Measurements from ENCODE around the gene SNX30.

SNX30 gene

DNA sequence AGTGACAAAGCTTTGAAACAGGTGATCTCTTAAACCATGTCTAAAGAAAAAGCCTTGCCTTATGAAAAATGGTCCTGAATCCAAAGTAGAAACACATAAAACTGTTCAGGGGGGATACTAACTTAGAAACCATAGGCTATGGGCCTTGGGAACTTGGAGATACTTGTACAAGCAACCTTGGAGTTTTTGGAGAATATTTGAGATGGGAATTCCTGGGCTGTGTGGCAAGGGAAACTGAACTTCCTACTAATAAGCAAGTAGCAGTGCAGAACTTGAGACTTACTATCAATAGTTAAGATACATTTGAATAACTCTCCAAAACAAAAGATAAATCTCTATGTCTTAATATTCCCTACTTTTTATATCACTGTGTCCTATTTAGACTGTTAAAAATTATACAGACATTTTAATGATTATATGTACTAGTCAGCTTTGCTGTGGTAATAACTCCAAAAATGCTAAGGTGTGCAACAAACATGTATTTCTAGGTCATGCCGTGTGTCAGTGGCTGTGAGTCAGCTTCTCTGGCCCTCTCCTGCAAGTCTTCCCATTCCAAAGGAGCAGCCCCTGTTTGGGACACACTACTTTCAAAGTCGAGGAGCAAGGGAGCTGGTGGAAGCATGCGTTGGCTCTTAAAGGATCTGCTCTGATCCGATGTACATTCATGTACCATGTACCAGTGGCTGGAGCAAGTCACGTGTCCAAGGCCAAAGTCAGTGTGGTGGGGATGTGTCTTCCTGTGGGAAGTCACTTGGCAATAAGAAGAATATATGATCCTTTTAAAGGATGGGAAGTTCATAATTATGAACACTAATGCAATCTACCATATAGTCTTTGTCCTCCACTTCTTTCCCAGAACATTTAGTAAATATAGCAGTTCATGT, 39.6 kb downstream of the SNX30 start:
- no peak overlapping the region for H3K27ac ChIP-seq (ENCODE audit: low read depth, low read length)

DNA sequence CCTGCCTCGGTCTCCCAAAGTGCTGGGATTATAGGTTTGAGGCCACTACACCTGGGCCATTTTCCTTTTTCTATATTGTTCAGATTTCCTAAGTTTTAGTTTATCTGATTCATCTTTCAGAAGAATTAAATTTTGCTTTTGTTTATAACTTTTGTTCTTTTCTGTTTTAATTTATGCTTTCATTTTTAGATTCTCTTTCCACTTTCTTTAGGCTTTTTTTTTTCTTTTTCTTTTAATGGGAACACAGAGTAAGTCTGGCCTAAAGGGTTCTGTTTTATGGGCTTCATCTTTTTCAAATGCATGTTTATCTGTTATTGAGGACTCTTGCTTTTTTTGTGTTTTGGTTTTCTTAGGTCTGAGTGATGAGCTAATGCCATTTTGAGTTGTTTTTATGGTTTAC, 42.1 kb downstream of the SNX30 start:
- no peak overlapping the region for H3K4me3 ChIP-seq (ENCODE audit: low read depth in 1 of 5, low read length in 5 of 5)
- no peak overlapping the region for H3K27ac ChIP-seq (ENCODE audit: low read depth, low read length)
- no peaks in the 10 kb centered on the region for H3K27me3 ChIP-seq (ENCODE audit: control insufficient read depth in 5 of 5, insufficient read depth in 4 of 5, low read length in 5 of 5)
- H3K9ac ChIP-seq (ENCODE audit: low read length in 5 of 5), result no peak overlapping the region
- no peaks in the 10 kb centered on the region for H3K9me3 ChIP-seq (ENCODE audit: control insufficient read depth in 5 of 5, low read length in 5 of 5)
- no peaks in the 10 kb centered on the region for H3K36me3 ChIP-seq (ENCODE audit: control insufficient read depth in 5 of 5, insufficient read depth in 5 of 5, low read length in 5 of 5)
- peaks cover 0 to 11% (median 6%) of the 10 kb centered on the region in 5 donors for H3K4me1 ChIP-seq (ENCODE audit: control insufficient read depth in 5 of 5, insufficient read depth in 5 of 5, low read length in 5 of 5)

More for the DNA sequence above, 39.6 kb downstream of the SNX30 start:
- Histone ChIP-seq H3K9ac (ENCODE audit: low read length in 5 of 5) (no peak overlapping the region), H3K36me3 (ENCODE audit: control insufficient read depth in 5 of 5, insufficient read depth in 5 of 5, low read length in 5 of 5) (no peaks in the 10 kb centered on the region), H3K4me3 (ENCODE audit: low read depth in 1 of 5, low read length in 5 of 5) (no peak overlapping the region), H3K4me1 (ENCODE audit: control insufficient read depth in 5 of 5, insufficient read depth in 5 of 5, low read length in 5 of 5) (peaks cover 0 to 11% (median 6%) of the 10 kb centered on the region in 5 donors), H3K27me3 (ENCODE audit: control insufficient read depth in 5 of 5, insufficient read depth in 4 of 5, low read length in 5 of 5) (no peaks in the 10 kb centered on the region), H3K9me3 (ENCODE audit: control insufficient read depth in 5 of 5, low read length in 5 of 5) (no peaks in the 10 kb centered on the region)

DNA sequence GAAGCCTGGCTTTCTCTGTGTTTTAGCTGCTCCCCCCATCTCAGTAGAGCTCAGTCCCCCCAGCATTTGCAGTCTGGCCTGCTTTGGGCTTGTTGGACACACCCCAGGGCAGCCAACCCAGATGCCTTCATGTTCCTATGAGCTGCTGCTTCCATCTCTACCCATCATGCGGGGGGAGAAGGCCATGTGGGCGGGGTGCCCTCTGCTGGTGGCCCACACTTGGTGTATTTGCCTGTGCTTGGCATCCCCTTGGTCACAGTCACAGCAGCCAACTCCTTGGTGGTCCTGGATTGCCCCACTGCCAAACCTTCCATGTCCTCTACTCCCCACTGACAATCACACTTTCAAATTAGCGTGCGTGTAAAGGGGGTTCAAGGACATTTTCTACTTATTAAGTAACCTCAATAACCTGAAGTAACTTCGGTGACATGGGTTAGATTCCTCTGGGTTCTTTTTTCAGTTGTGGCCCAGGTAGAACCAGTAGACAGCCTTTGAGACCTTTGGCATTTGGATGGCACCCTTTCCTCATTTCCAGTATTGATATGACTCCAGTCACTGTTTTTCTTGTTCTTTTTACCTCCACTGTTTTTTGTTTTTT, 42.8 kb downstream of the SNX30 start:
- Histone ChIP-seq H3K9me3 (ENCODE audit: control insufficient read depth in 5 of 5, low read length in 5 of 5) (no peaks in the 10 kb centered on the region), H3K9ac (ENCODE audit: low read length in 5 of 5) (no peak overlapping the region), H3K4me3 (ENCODE audit: low read depth in 1 of 5, low read length in 5 of 5) (no peak overlapping the region), H3K4me1 (ENCODE audit: control insufficient read depth in 5 of 5, insufficient read depth in 5 of 5, low read length in 5 of 5) (peaks cover 0 to 11% (median 6%) of the 10 kb centered on the region in 5 donors), H3K27ac (ENCODE audit: low read depth, low read length) (no peak overlapping the region), H3K36me3 (ENCODE audit: control insufficient read depth in 5 of 5, insufficient read depth in 5 of 5, low read length in 5 of 5) (no peaks in the 10 kb centered on the region), H3K27me3 (ENCODE audit: control insufficient read depth in 5 of 5, insufficient read depth in 4 of 5, low read length in 5 of 5) (no peaks in the 10 kb centered on the region)

DNA sequence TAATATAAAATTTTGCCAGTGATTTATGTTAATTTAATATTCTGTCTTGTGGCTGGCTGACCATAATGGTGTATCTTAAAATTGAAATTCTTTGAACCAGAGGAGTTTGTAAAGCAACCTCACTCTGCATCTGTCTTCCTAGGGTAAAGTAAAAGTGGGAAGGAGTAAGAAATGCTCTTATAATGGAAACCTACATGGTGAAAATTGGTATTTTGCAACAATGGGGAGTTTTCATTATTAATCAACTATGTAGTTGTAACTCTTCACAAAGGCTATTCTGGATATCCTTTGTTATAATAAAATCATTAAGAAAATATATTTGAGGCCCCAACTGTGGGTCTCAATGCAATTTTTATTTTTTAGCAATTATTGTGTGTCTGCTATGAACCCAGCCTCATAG, 44.2 kb downstream of the SNX30 start:
- H3K4me3 ChIP-seq (ENCODE audit: low read depth in 1 of 5, low read length in 5 of 5), result no peak overlapping the region
- no peak overlapping the region for H3K27ac ChIP-seq (ENCODE audit: low read depth, low read length)
- no peak overlapping the region for H3K9ac ChIP-seq (ENCODE audit: low read length in 5 of 5)
- no peaks in the 10 kb centered on the region for H3K9me3 ChIP-seq (ENCODE audit: control insufficient read depth in 5 of 5, low read length in 5 of 5)
- H3K4me1 ChIP-seq (ENCODE audit: control insufficient read depth in 5 of 5, insufficient read depth in 5 of 5, low read length in 5 of 5), result peaks cover 0 to 2% (median 0%) of the 10 kb centered on the region in 5 donors
- H3K36me3 ChIP-seq (ENCODE audit: control insufficient read depth in 5 of 5, insufficient read depth in 5 of 5, low read length in 5 of 5), result no peaks in the 10 kb centered on the region
- no peaks in the 10 kb centered on the region for H3K27me3 ChIP-seq (ENCODE audit: control insufficient read depth in 5 of 5, insufficient read depth in 4 of 5, low read length in 5 of 5)

DNA sequence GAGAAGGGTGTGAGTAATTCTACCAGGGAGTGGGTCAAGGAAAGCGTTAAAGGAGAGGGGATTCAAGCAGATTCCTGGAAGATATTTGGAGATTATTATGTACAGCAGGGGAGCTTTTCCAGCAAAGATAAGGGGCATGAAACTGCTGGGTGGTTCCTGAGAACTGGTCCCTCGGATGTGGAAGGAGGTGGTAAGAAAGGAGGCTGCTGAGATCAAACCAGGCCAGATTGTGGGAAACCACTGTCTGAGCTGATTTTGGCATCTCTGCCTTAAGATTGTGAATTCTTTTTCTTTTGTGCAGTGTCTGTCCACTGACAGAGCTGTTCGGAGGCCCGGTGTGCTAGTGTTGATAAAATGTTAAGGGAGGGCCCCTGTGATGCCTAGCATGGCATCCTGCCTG, 45.4 kb downstream of the SNX30 start:
- Histone ChIP-seq H3K4me1 (ENCODE audit: control insufficient read depth in 5 of 5, insufficient read depth in 5 of 5, low read length in 5 of 5) (no peaks in the 10 kb centered on the region), H3K9me3 (ENCODE audit: control insufficient read depth in 5 of 5, low read length in 5 of 5) (no peaks in the 10 kb centered on the region), H3K27me3 (ENCODE audit: control insufficient read depth in 5 of 5, insufficient read depth in 4 of 5, low read length in 5 of 5) (no peaks in the 10 kb centered on the region), H3K9ac (ENCODE audit: low read length in 5 of 5) (no peak overlapping the region), H3K36me3 (ENCODE audit: control insufficient read depth in 5 of 5, insufficient read depth in 5 of 5, low read length in 5 of 5) (no peaks in the 10 kb centered on the region), H3K27ac (ENCODE audit: low read depth, low read length) (no peak overlapping the region), H3K4me3 (ENCODE audit: low read depth in 1 of 5, low read length in 5 of 5) (no peak overlapping the region)

DNA sequence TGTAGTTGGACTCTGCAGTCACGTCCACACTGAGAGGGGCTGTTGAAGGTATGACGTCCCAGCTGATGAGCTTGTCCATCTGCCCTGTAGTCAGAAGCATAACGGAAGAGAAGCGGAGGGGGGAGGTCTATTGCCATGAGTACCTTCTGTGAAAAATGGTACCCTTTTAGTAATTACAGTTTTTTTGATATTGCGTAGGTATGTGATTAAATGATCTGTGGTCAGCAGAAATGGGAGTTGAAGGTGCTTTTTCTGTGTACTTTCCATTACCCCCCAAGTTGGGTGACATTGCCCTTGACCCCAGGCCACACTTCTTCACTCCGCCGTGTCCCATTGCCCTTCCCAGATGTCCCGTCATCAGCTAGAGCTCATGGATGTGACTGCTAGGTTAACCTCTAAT, 45.9 kb downstream of the SNX30 start:
- no peaks in the 10 kb centered on the region for H3K36me3 ChIP-seq (ENCODE audit: control insufficient read depth in 5 of 5, insufficient read depth in 5 of 5, low read length in 5 of 5)
- H3K9me3 ChIP-seq (ENCODE audit: control insufficient read depth in 5 of 5, low read length in 5 of 5), result no peaks in the 10 kb centered on the region
- H3K27ac ChIP-seq (ENCODE audit: low read depth, low read length), result no peak overlapping the region
- no peak overlapping the region for H3K9ac ChIP-seq (ENCODE audit: low read length in 5 of 5)
- H3K4me1 ChIP-seq (ENCODE audit: control insufficient read depth in 5 of 5, insufficient read depth in 5 of 5, low read length in 5 of 5), result no peaks in the 10 kb centered on the region
- H3K27me3 ChIP-seq (ENCODE audit: control insufficient read depth in 5 of 5, insufficient read depth in 4 of 5, low read length in 5 of 5), result no peaks in the 10 kb centered on the region
- no peak overlapping the region for H3K4me3 ChIP-seq (ENCODE audit: low read depth in 1 of 5, low read length in 5 of 5)

DNA sequence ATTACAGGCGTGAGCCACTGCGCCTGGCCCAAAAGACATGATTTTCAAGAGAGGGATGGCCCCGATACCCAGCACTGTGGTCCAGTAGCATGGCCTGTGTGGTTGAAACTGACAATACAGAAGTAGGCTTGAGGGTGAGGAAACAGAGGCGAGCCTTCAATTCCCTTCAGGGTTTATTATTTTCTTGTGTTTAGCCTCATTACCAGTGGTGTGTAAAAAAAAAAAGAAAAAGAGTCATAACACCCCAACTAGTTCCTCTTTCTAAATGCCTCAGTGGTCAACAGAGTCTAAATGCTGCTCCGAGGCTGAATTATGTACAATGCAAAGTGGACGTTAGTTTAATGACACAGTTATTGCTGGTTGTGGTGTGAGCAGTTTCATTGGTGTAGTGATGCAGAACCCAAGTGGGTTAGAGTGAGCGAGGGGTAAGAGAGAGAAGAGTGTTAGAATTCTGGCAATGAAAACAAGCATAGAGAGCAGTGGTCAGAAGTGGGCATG, 58.8 kb downstream of the SNX30 start:
- H3K9me3 ChIP-seq (ENCODE audit: control insufficient read depth in 5 of 5, low read length in 5 of 5), result no peaks in the 10 kb centered on the region
- H3K27ac ChIP-seq (ENCODE audit: low read depth, low read length), result no peak overlapping the region
- peaks cover 0 to 12% (median 10%) of the 10 kb centered on the region in 5 donors for H3K4me1 ChIP-seq (ENCODE audit: control insufficient read depth in 5 of 5, insufficient read depth in 5 of 5, low read length in 5 of 5)
- H3K36me3 ChIP-seq (ENCODE audit: control insufficient read depth in 5 of 5, insufficient read depth in 5 of 5, low read length in 5 of 5), result peaks cover 0 to 4% (median 2%) of the 10 kb centered on the region in 5 donors
- H3K9ac ChIP-seq (ENCODE audit: low read length in 5 of 5), result no peak overlapping the region
- no peak overlapping the region for H3K4me3 ChIP-seq (ENCODE audit: low read depth in 1 of 5, low read length in 5 of 5)
- no peaks in the 10 kb centered on the region for H3K27me3 ChIP-seq (ENCODE audit: control insufficient read depth in 5 of 5, insufficient read depth in 4 of 5, low read length in 5 of 5)

DNA sequence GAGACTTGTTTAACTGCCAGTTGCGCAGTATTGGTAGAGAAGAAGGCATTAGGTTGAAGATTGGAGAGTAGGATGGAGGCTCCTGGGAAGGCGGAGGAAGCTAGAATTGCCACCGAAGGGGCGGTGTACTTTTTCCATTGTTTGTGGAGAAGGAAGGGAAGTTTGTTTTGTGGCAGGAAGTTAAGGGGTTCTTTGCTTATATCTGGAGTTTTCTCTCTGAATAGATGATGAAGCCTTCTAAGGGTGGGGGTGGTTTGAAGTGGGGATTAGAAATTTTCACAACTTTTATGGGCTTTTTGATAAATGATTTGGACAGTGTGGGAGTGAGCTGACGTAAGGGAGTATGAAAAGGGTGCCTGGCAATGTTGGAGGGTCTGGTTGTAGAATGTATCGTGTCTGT, 59.3 kb downstream of the SNX30 start:
- Histone ChIP-seq H3K36me3 (ENCODE audit: control insufficient read depth in 5 of 5, insufficient read depth in 5 of 5, low read length in 5 of 5) (peaks cover 0 to 4% (median 2%) of the 10 kb centered on the region in 5 donors), H3K9me3 (ENCODE audit: control insufficient read depth in 5 of 5, low read length in 5 of 5) (no peaks in the 10 kb centered on the region), H3K4me1 (ENCODE audit: control insufficient read depth in 5 of 5, insufficient read depth in 5 of 5, low read length in 5 of 5) (peaks cover 0 to 12% (median 10%) of the 10 kb centered on the region in 5 donors), H3K27me3 (ENCODE audit: control insufficient read depth in 5 of 5, insufficient read depth in 4 of 5, low read length in 5 of 5) (no peaks in the 10 kb centered on the region), H3K9ac (ENCODE audit: low read length in 5 of 5) (no peak overlapping the region), H3K4me3 (ENCODE audit: low read depth in 1 of 5, low read length in 5 of 5) (no peak overlapping the region), H3K27ac (ENCODE audit: low read depth, low read length) (no peak overlapping the region)

DNA sequence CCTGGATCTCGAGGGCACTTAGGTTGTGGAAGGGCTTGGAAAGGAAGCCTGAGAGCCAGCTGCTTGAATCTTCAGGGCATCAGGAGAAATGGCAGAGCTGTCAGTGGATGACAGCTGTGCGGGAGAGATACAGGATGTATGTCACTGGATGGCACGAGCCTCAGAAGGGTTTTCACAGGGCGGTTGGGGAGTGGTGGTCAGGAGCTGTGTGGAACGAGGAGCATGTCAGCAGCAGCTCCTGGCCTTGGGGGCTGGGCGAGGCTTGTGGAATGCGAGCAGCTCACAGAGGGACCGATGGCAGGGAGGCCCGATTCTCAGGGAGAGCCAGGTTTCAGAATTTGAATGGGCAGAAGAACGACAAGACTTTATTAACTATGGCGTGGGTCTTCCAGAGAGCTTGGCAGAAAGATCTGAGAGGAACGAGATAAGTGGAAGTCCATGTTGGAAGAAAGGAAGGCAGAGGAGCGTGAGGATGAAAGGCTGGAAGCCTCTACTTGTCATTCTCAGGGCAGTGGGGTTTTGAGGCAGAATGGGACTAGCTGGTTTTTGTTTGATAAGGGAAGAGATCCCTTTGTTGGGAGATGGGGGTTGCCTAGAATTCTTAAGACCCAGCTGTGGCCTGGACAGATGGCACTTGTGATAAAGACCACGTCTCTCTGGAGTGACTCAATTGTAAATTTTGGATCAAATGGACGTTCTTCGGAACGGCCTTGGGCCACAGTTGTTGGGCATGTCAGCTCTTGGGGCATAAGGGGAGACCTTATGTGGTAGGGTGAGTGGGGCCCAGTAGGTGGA, 60.3 kb downstream of the SNX30 start:
- peaks cover 0 to 4% (median 2%) of the 10 kb centered on the region in 5 donors for H3K36me3 ChIP-seq (ENCODE audit: control insufficient read depth in 5 of 5, insufficient read depth in 5 of 5, low read length in 5 of 5)
- H3K4me3 ChIP-seq (ENCODE audit: low read depth in 1 of 5, low read length in 5 of 5), result no peak overlapping the region
- H3K27me3 ChIP-seq (ENCODE audit: control insufficient read depth in 5 of 5, insufficient read depth in 4 of 5, low read length in 5 of 5), result no peaks in the 10 kb centered on the region
- H3K9me3 ChIP-seq (ENCODE audit: control insufficient read depth in 5 of 5, low read length in 5 of 5), result no peaks in the 10 kb centered on the region
- H3K9ac ChIP-seq (ENCODE audit: low read length in 5 of 5), result no peak overlapping the region
- H3K27ac ChIP-seq (ENCODE audit: low read depth, low read length), result no peak overlapping the region
- H3K4me1 ChIP-seq (ENCODE audit: control insufficient read depth in 5 of 5, insufficient read depth in 5 of 5, low read length in 5 of 5), result peaks cover 0 to 12% (median 10%) of the 10 kb centered on the region in 5 donors

All from subcutaneous abdominal adipose tissue (tissue), 5 donors.